HG03103 (cell line): ENCODE results near the gene EN1.

Experiments used
- ATAC-seq: cut with Tn5 transposase; IDR thresholded peaks from one replicate; pipeline ENCODE4 v1.9.1; 2021; ENCODE audit warnings: low read depth; ENCODE audit not compliant: unreplicated experiment

Gene EN1

DNA sequence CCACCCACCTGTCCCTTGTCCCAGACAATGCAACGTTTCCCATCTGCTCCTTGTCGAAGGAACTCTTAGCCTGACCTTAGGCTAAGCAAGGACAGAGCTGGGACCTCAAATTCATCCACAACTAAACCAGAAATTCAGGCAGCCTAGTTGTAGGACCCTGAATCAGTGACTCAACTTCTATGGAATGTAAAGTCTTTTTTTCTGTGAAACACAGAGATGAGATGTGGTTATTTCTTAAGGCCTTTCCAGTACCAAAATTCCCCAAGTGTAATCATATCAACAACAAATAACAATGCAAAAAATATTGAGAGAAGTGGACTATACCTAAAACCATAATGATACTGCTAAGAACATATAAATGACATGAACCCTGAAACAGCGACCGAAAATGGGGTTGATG is 46.7 kb downstream of the EN1 start:
- no peak for ATAC-seq

DNA sequence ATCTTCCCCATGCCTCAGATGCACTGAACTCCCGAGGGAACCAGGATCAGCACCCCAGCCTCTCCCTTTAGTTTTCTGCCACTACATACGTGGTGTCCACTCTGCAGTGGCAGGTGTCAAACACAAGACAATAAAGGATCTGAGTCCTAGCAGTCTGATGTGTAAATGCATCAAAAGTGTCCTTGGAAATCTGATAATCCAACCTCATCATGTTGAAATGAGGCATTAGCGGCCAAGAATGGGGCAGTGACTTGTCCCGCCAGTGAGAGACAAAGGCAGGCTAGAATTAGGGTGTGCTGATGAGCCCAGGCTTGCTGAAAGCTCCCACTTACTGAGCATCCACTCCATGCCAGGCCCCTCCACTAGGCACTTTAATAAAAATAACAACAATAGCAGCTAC is 52.9 kb downstream of the EN1 start:
- ATAC-seq = no peak
